AG09319 (cell line): ENCODE measurements around the gene RNF141.

ENCODE experiments used
- DNase-seq: peaks from one replicate; pipeline ENCODE4 v3.0.0-alpha.2; 2010; ENCODE audit warnings: low read depth; ENCODE audit errors: extremely low read depth
- TF ChIP-seq, protein P1 (sequence below): IDR thresholded peaks from 2 replicates; pipeline ENCODE4 v1.5.1; 2011; ENCODE audit warnings: low read depth, mild to moderate bottlenecking, inconsistent platforms, low read length, moderate library complexity

The RNF141 gene

DNA sequence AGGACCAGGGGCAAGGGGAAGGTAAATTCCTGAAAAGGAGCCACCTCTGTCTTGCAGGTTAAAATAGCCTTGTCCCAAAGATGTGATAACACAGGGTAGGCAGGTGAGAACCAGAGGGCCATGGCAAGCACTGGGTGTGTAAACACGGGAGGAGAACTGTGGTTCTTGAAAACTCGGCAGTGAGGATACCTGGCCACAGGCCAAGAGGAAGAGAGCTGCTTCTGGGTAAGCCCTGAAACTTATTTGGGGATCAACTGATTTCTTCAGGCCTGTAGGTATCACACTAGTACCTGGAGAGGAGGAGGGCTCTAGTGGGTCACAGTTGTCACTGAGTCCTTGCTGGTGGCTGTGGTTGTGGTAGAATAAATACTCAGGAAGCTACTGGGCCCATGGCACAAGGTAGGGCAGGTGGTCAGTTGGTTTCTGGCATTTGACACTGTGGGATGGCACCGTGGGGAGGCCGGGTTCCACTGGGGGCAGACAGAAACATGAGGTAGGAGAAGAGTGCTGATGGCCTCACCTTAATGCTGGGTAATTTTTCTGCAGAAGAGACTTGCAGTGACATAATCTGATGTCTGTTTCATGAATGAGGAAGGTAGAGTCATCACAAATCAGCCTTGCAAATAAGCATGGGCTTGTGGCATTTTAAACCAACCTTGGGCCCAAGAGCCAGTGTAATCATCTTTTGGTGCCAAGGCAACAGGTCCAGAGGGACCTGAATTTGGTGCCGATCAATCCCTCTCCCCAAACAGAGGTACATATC is 63.9 kb downstream of the RNF141 start:
- TF ChIP-seq, protein P1, sequence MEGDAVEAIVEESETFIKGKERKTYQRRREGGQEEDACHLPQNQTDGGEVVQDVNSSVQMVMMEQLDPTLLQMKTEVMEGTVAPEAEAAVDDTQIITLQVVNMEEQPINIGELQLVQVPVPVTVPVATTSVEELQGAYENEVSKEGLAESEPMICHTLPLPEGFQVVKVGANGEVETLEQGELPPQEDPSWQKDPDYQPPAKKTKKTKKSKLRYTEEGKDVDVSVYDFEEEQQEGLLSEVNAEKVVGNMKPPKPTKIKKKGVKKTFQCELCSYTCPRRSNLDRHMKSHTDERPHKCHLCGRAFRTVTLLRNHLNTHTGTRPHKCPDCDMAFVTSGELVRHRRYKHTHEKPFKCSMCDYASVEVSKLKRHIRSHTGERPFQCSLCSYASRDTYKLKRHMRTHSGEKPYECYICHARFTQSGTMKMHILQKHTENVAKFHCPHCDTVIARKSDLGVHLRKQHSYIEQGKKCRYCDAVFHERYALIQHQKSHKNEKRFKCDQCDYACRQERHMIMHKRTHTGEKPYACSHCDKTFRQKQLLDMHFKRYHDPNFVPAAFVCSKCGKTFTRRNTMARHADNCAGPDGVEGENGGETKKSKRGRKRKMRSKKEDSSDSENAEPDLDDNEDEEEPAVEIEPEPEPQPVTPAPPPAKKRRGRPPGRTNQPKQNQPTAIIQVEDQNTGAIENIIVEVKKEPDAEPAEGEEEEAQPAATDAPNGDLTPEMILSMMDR = no peak
- DNase-seq = no peak

DNA sequence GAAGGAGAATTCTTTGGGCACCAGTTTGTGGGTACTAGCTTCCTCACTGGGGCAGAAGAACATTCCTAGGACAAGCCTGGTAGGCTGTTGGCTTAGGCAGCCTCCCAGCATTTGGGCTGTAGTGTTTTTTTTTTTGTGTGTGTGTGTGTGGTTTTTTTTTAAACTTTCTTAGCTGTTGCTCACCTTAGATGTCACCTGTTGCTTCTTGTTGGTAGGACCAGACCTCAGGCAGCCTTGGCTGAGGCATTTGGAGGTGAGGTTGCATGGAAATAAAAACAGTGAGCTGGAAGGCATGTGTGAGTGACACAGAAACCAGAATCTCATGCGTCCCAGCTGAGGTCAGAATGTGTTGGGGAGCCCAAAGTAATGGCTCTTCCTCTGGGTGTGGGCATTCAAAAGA is 64.6 kb downstream of the RNF141 start:
- no peak for DNase-seq
- TF ChIP-seq, protein P1 = no peak

- TF ChIP-seq, protein P1 = no peak
- no peak for DNase-seq
Measured at GRCh38 chr11:10474551-10474950, 66.4 kb downstream of the RNF141 start.

DNA sequence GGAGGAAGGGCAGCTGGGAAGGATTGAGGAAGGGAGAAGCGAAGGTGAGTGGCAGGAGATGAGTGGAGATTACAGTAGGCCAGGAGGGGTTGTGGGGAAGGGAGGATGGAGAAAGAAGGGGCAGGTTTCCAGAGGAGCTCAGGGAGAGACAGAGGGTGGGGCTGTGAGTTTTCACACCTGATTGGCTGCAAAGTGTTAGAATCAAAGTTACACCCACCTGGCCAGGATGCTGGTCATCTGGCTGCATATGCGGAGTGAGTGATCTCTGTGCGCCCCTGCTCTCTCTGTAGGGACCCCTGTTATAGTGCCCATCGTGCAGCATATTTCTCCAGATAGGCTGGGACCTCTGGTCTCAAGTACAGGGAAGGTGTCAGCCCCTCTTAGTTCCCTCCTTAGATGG is 67.6 kb downstream of the RNF141 start:
- TF ChIP-seq, protein P1 = no peak
- DNase-seq = no peak

GRCh38 chr11:10462746-10463300 is 78.2 kb downstream of the RNF141 start:
- DNase-seq = no peak
- TF ChIP-seq, protein P1 = no peak
